Heart right ventricle (tissue), 16 donors: ENCODE results near the gene KRTAP5-8. TPM values are rescaled to one million over a fixed set of nuclear protein-coding genes. Genes with fewer than 3 reads are reported as not detected.
A peak's percentile ranks its signal among the peaks of the same experiment; 100 is the strongest.
"Not testable (repeated sequence)": the region's sequence is repeated elsewhere in the genome, so short reads cannot be mapped to it uniquely, and the experiment has no call there.

ENCODE experiments used
- ATAC-seq, 8 donors: fragments of 200-7000 bp; cut with Tn5 transposase; one replicate each; pipeline ENCODE4 v1.9.1; 2020; ENCODE audit warnings: mild to moderate bottlenecking in 8 of 8, moderate library complexity in 8 of 8, moderate number of reproducible peaks in 1 of 8
- DNase-seq, 2 donors: peaks; one replicate each; pipeline ENCODE4 v3.0.0-alpha.2; 2020
- H3K27ac ChIP-seq, 10 donors: fragments of 200-600 bp; sonication (generic) in 2 of 10; one replicate each; pipeline versions ENCODE4 v1.5.0 to v1.8.0; 2020 to 2022; ENCODE audit warnings: mild to moderate bottlenecking in 3 of 10
- H3K27me3 ChIP-seq, 7 donors: fragments of 200-600 bp; one replicate each; pipeline ENCODE4 v1.8.0; 2021 to 2022; ENCODE audit warnings: mild to moderate bottlenecking in 2 of 7
- H3K36me3 ChIP-seq, 9 donors: fragments of 200-600 bp; sonication (generic) in 1 of 9; one replicate each; pipeline versions ENCODE4 v1.5.0 to v1.8.0; 2020 to 2022; ENCODE audit warnings: mild to moderate bottlenecking in 2 of 9
- H3K4me1 ChIP-seq, 9 donors: fragments of 200-600 bp; sonication (generic) in 1 of 9; one replicate each; pipeline versions ENCODE4 v1.5.0 to v1.8.0; 2020 to 2022; ENCODE audit warnings: mild to moderate bottlenecking in 4 of 9
- H3K4me3 ChIP-seq, 10 donors: fragments of 200-600 bp; sonication (generic) in 2 of 10; one replicate each; pipeline versions ENCODE4 v1.5.0 to v1.8.0; 2020 to 2022; ENCODE audit warnings: mild to moderate bottlenecking in 7 of 10, moderate library complexity in 2 of 10
- H3K9me3 ChIP-seq, 11 donors: fragments of 200-600 bp in 10 of 11; sonication (generic) in 2 of 11; one replicate each; pipeline versions ENCODE4 v1.5.0 to v1.8.0; 2013 to 2022; ENCODE audit warnings: mild to moderate bottlenecking in 2 of 11, control low read depth in 1 of 11, moderate library complexity in 1 of 11
- WGBS, 2 donors: extraction: QIAGEN DNeasy Blood & Tissue Kit; methylation state at CpG; one replicate each; pipeline ENCODE4 v1.1.7; 2013; ENCODE audit warnings: inconsistent platforms in 1 of 2; 5-methylcytosine and 5-hydroxymethylcytosine counted together
- intact Hi-C, 10 donors: fragments of 100-400 bp; cut with DNase I; formaldehyde crosslinking; loops; one replicate each; pipeline versions ENCODE4 v1.11.1 to v1.14.2; 2022
- polyA plus RNA-seq, 2 donors: library from polyadenylated mRNA; stranded (reverse); fragments of 200-250 nt; gene quantifications; one replicate each; pipeline ENCODE4 v1.2.3, GENCODE V29; 2013
- total RNA-seq, 10 donors: library from RNA; stranded (reverse); fragmentation: NEBNext Ultra II Directional in 3 of 10; extraction: Animal tissue kit (Norgen Biotek cat#: 25700) in 3 of 10; gene quantifications; one replicate each; pipeline versions ENCODE4 v1.2.1 to v1.2.4, GENCODE V29; 2021 to 2023
- TF ChIP-seq, protein P1 (sequence below), 9 donors: fragments of 200-600 bp; sonication (generic) in 2 of 9; IDR thresholded peaks; one replicate each; pipeline versions ENCODE4 v1.5.0 to v1.8.0; 2021 to 2022; ENCODE audit warnings: antibody characterized with exemption in 9 of 9, mild to moderate bottlenecking in 5 of 9, moderate library complexity in 1 of 9
- donor health status: Arrhythmogenic right ventricular cardiomyopathy.
- donor health status: ischemic (EF 13 %, LVEDD 7.1; RV severe dilation, severe dysfunction).
- donor health status: healthy with polysubstance abuse.
- donor health status: DM: no; HTN: yes; CAD: no.
- donor health status: DM: no; HTN: no; CAD: no.
- donor health status: ischemic (EF 25% LVEDD 6.9; RV normal size, moderate dysfunction).
- donor health status: ischemic (EF 25% LVEDD 5.7; RV mildly dilated, moderate dysfunction).
- donor health status: healthy.
- donor health status: DM: yes; HTN: yes; CAD: no.
- donor health status: Ischemic cardiomyopathy.
- donor health status: ischemic (EF 35%, LVEDD 5.7; RV mildly dilated, moderate dysfunction).
- donor health status: nonischemic (EF 11% LVEDD 7.7; RV severe dilation, severe dysfunction).
- donor health status: DM: yes; HTN: yes; CAD: no.
- donor health status: PGD.
- donor health status: ischemic (EF 29% LVEDD 5.4; RV normal size, mild dysfunction).
- donor health status: nonischemic (EF 23%, LVEDD 6.1; RV moderate dilation, normal function).

KRTAP5-8 gene
- total and polyA plus RNA-seq, 12 donors, result not detected

DNA sequence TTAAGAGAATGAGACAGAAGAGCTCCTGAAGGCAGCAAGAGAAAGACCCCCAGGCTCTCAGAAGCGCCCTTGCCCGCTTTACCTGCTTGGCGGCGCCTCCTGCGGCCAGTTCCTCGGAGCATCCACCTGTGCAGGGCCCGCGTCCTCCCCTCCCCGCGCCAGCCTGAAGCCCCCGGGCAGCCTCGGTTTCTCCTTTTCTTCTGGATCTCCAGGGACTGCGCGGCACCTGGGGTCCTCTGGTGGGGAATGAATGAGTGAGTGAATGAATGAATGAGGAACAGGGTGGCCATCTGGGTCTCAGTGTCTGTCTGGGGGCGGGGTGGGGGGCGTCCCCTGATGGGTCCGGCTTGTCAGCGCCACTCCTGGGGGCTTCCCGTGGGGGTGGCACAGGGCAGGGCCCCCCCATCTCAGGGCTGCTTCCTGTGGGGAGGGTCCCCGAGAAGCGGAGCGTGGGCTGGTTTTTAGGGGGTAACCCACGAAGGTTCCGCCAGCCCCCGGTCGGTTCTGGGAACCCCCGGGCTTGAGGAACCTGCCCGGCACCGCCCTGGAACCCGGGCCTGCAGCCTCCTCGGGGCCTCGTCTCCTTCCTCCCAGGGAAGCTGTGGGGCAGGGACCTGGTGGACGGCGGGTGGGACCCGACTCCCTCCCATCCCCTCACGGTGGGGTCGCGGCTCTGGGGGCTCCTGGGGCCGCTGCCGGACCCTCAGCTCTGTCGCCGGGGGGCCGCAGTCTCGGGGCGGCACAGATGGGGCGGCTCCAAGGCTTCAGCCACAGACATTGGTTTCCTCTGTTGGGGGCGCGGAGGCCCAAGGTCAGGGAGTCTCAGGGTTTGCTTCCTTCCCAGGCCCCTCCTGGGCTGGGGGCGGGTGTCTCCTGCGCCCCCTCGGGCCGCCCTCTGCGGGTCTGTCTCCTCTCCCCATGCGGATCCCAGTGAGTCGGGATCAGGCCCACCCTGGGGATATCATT lies 19.0 kb upstream of the KRTAP5-8 start:
- H3K4me1 ChIP-seq, result no peaks in the 10 kb centered on the region
- 93 to 94% methylated on average over 55 of the region's 55 CpGs for WGBS, 2 donors
- intact Hi-C loops, result no loop called here
- H3K4me3 ChIP-seq, result no peak overlapping the region
- DNase-seq (peak in 1 of 2 donors; percentile 0), ATAC-seq (peak in 1 of 8 donors; percentile 47)
- no peak overlapping the region for H3K27ac ChIP-seq
- H3K36me3 ChIP-seq, result no peaks in the 10 kb centered on the region
- peaks cover 0 to 3% (median 0%) of the 10 kb centered on the region in 11 donors for H3K9me3 ChIP-seq
- no peaks in the 10 kb centered on the region for H3K27me3 ChIP-seq
- TF ChIP-seq, protein P1, sequence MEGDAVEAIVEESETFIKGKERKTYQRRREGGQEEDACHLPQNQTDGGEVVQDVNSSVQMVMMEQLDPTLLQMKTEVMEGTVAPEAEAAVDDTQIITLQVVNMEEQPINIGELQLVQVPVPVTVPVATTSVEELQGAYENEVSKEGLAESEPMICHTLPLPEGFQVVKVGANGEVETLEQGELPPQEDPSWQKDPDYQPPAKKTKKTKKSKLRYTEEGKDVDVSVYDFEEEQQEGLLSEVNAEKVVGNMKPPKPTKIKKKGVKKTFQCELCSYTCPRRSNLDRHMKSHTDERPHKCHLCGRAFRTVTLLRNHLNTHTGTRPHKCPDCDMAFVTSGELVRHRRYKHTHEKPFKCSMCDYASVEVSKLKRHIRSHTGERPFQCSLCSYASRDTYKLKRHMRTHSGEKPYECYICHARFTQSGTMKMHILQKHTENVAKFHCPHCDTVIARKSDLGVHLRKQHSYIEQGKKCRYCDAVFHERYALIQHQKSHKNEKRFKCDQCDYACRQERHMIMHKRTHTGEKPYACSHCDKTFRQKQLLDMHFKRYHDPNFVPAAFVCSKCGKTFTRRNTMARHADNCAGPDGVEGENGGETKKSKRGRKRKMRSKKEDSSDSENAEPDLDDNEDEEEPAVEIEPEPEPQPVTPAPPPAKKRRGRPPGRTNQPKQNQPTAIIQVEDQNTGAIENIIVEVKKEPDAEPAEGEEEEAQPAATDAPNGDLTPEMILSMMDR (IDR thresholded peaks at IDR 0.05), result no peak

DNA sequence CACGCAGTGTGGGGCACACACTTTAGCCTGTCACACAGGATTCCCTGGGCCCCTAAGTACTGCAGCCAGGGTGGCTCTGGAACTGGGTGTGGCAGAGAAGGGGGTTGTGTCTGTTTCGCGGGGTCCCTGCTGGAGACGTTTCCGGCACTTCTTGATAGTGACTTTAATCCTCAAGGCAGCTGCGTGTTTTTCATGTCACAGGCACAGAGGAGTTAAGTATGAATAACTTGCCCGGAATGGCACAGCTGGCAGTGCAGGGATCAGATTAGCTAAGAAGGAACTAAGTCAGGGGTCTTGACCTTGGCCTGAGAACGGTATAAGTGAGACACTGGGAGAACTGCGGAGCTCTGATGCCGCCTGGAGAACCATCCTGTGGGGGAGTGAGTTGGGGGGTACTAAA lies 18.3 kb upstream of the KRTAP5-8 start:
- TF ChIP-seq, protein P1 (IDR thresholded peaks at IDR 0.05), result no peak
- H3K27me3 ChIP-seq, result no peaks in the 10 kb centered on the region
- ATAC-seq, result no peak
- no peak overlapping the region for H3K27ac ChIP-seq
- no peak overlapping the region for H3K4me3 ChIP-seq
- peak in 1 of 2 donors; percentile 2 for DNase-seq
- WGBS, 2 donors, result 59 to 61% methylated on average over 10 of the region's 10 CpGs
- H3K36me3 ChIP-seq, result no peaks in the 10 kb centered on the region
- H3K9me3 ChIP-seq, result peaks cover 0 to 3% (median 0%) of the 10 kb centered on the region in 11 donors
- no peaks in the 10 kb centered on the region for H3K4me1 ChIP-seq
- intact Hi-C loops, result no loop called here

GRCh38 chr11:71525188-71525937 lies 12.5 kb upstream of the KRTAP5-8 start:
- intact Hi-C loops, result no loop called here
- no peaks in the 10 kb centered on the region for H3K4me1 ChIP-seq
- no peak overlapping the region for H3K4me3 ChIP-seq
- DNase-seq (no peak), ATAC-seq (no peak)
- peaks cover 0 to 9% (median 0%) of the 10 kb centered on the region in 11 donors for H3K9me3 ChIP-seq
- no peaks in the 10 kb centered on the region for H3K36me3 ChIP-seq
- 59 to 63% methylated on average over 3 of the region's 3 CpGs for WGBS, 2 donors
- no peak overlapping the region for H3K27ac ChIP-seq
- no peaks in the 10 kb centered on the region for H3K27me3 ChIP-seq
- TF ChIP-seq, protein P1 (IDR thresholded peaks at IDR 0.05), result no peak

DNA sequence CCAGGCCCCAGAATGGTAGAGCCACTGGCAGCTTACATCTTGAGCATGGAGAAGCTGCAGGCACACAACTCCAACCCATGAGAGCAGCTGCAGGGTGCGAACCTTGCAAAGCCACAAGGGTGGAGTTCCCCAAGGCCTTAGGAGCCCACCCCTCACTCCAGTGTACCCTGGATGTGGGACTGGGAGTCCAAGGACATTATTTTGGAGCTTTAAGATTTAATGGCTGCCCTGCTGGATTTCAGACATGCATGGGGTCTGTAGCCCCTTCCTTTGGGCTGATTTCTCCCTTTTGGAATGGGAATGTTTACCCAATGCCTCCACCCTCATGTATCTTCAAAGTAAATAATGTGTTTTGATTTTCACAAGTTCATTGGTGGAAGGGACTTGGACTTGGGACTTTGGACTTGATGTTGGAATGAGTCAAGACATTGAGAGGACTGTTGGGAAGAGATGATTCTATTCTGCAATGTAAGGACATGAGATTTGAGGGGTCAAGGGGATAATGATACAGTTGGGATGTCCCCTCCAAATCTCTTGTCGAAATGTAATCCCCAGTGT lies 11.8 kb upstream of the KRTAP5-8 start:
- Histone ChIP-seq H3K4me3 (no peak overlapping the region), H3K4me1 (no peaks in the 10 kb centered on the region), H3K27ac (no peak overlapping the region), H3K36me3 (no peaks in the 10 kb centered on the region), H3K9me3 (peaks cover 0 to 9% (median 0%) of the 10 kb centered on the region in 11 donors), H3K27me3 (no peaks in the 10 kb centered on the region)
- intact Hi-C loops, result no loop called here
- WGBS, 2 donors, result 81 to 83% methylated on average over 2 of the region's 2 CpGs
- ATAC-seq (no peak), DNase-seq (no peak)
- TF ChIP-seq, protein P1 (IDR thresholded peaks at IDR 0.05), result no peak

GRCh38 chr11:71526796-71527575 lies 10.8 kb upstream of the KRTAP5-8 start, which contains the start of gene KRTAP5-7:
TSS of gene KRTAP5-7 (plus strand) at chr11:71527267. CDS start at chr11:71527301, 34 bp downstream.
- ATAC-seq, H3K27ac ChIP-seq, H3K36me3 ChIP-seq, DNase-seq, H3K4me3 ChIP-seq, intact Hi-C loops, H3K4me1 ChIP-seq, H3K9me3 ChIP-seq, H3K27me3 ChIP-seq: not testable (repeated sequence)
- WGBS, 2 donors, result 46 to 53% methylated on average over 10 of the region's 10 CpGs
